ENCODE measurements around the gene ACOX1. TPM values are rescaled to one million over a fixed set of nuclear protein-coding genes. Genes with fewer than 3 reads are reported as not detected.

The ACOX1 gene
- total and polyA plus RNA-seq, 12 donors, result 11.1 to 105 (median 92.1) TPM

GRCh38 chr17:76022285-76022684 lies 43.3 kb upstream of the ACOX1 start:
- intact Hi-C loops (cut with DNase I), result no loop called here
- Histone ChIP-seq H3K36me3 (no peaks in the 10 kb centered on the region), H3K27me3 (peaks cover 0 to 11% (median 0%) of the 10 kb centered on the region in 7 donors), H3K4me1 (no peaks in the 10 kb centered on the region), H3K4me3 (no peak overlapping the region), H3K27ac (no peak overlapping the region), H3K9me3 (no peaks in the 10 kb centered on the region)
- TF ChIP-seq CTCF (IDR thresholded peaks at IDR 0.05), result no peak
- DNase-seq (no peak), ATAC-seq (no peak)
- 72 to 74% methylated on average over 24 of the region's 24 CpGs for WGBS, 2 donors

- no peaks in the 10 kb centered on the region for H3K9me3 ChIP-seq
- WGBS, 2 donors, result 86% methylated on average over 6 of the region's 6 CpGs
- H3K4me3 ChIP-seq, result no peak overlapping the region
- H3K4me1 ChIP-seq, result no peaks in the 10 kb centered on the region
- TF ChIP-seq CTCF (IDR thresholded peaks at IDR 0.05), result no peak
- DNase-seq (no peak), ATAC-seq (no peak)
- intact Hi-C loops (cut with DNase I), result loop anchor here in 8 of 10 donors (10.0 kb wide), 3 partner anchors 165 to 275 kb away; no protein-coding TSS in a partner anchor
- no peaks in the 10 kb centered on the region for H3K36me3 ChIP-seq
- H3K27ac ChIP-seq, result no peak overlapping the region
- peaks cover 0 to 14% (median 0%) of the 10 kb centered on the region in 7 donors for H3K27me3 ChIP-seq
These were observed 41.0 kb upstream of the ACOX1 start for GRCh38 chr17:76019833-76020467.

- no peaks in the 10 kb centered on the region for H3K36me3 ChIP-seq
- ATAC-seq (no peak), DNase-seq (no peak)
- intact Hi-C loops (cut with DNase I), result loop anchor here in 8 of 10 donors (10.0 kb wide), 3 partner anchors 166 to 276 kb away; no protein-coding TSS in a partner anchor
- WGBS, 2 donors, result 81 to 87% methylated on average over 13 of the region's 13 CpGs
- H3K27me3 ChIP-seq, result peaks cover 0 to 20% (median 0%) of the 10 kb centered on the region in 7 donors
- no peak overlapping the region for H3K4me3 ChIP-seq
- no peak overlapping the region for H3K27ac ChIP-seq
- H3K4me1 ChIP-seq, result peaks cover 0 to 6% (median 4%) of the 10 kb centered on the region in 9 donors
- H3K9me3 ChIP-seq, result no peaks in the 10 kb centered on the region
- TF ChIP-seq CTCF (IDR thresholded peaks at IDR 0.05), result no peak
These were observed 39.8 kb upstream of the ACOX1 start for GRCh38 chr17:76018801-76019200.

GRCh38 chr17:76018340-76018680 lies 39.3 kb upstream of the ACOX1 start:
- no peak for ATAC-seq
- no peaks in the 10 kb centered on the region for H3K36me3 ChIP-seq
- peaks cover 0 to 20% (median 0%) of the 10 kb centered on the region in 7 donors for H3K27me3 ChIP-seq
- intact Hi-C loops (cut with DNase I), result loop anchor here in 8 of 10 donors (10.0 kb wide), 3 partner anchors 166 to 276 kb away; no protein-coding TSS in a partner anchor
- H3K4me3 ChIP-seq, result no peak overlapping the region
- no peak overlapping the region for H3K27ac ChIP-seq
- H3K9me3 ChIP-seq, result no peaks in the 10 kb centered on the region
- 80 to 94% methylated on average over 11 of the region's 11 CpGs for WGBS, 2 donors
- peaks cover 0 to 6% (median 4%) of the 10 kb centered on the region in 9 donors for H3K4me1 ChIP-seq
- DNase-seq, result no peak
- no peak for TF ChIP-seq CTCF (IDR thresholded peaks at IDR 0.05)
